Psoas muscle (tissue), 8 donors: ENCODE measurements around the gene CDRT4. TPM values are rescaled to one million over a fixed set of nuclear protein-coding genes. Genes with fewer than 3 reads are reported as not detected.
"Not testable (repeated sequence)": the region's sequence is repeated elsewhere in the genome, so short reads cannot be mapped to it uniquely, and the experiment has no call there.

Source experiments
- ATAC-seq, 4 donors: fragments of 200-7000 bp; cut with Tn5 transposase; one replicate each; pipeline ENCODE4 v1.9.1; 2020; ENCODE audit warnings: moderate library complexity in 3 of 4, mild to moderate bottlenecking in 2 of 4
- DNase-seq, 2 donors: peaks; one replicate each; pipeline ENCODE4 v3.0.0-alpha.2; 2020
- H3K27ac ChIP-seq: fragments of 200-600 bp; one replicate; pipeline ENCODE4 v1.8.0; 2022
- H3K27me3 ChIP-seq, 3 donors: fragments of 200-600 bp in 1 of 3; one replicate each; pipeline versions ENCODE4 v1.6.1 to v1.8.0; 2013 to 2022; ENCODE audit warnings: low read length in 2 of 3, mild to moderate bottlenecking in 2 of 3, moderate library complexity in 1 of 3; ENCODE audit not compliant: insufficient read depth in 3 of 3
- H3K36me3 ChIP-seq, 2 donors: fragments of 200-600 bp in 1 of 2; one replicate each; pipeline versions ENCODE4 v1.6.1 to v1.8.0; 2013 to 2022; ENCODE audit warnings: low read depth in 1 of 2, mild to moderate bottlenecking in 1 of 2, moderate library complexity in 1 of 2; ENCODE audit not compliant: insufficient read depth in 1 of 2
- H3K4me1 ChIP-seq: fragments of 200-600 bp; one replicate; pipeline ENCODE4 v1.8.0; 2022
- H3K4me3 ChIP-seq: fragments of 200-600 bp; one replicate; pipeline ENCODE4 v1.8.0; 2022; ENCODE audit warnings: mild to moderate bottlenecking
- H3K9me3 ChIP-seq: fragments of 200-600 bp; one replicate; pipeline ENCODE4 v1.8.0; 2022
- WGBS, 3 donors: extraction: QIAGEN DNeasy Blood & Tissue Kit; methylation state at CpG; one replicate each; pipeline versions ENCODE4 v1.1.6 to v1.1.7; 2013; 5-methylcytosine and 5-hydroxymethylcytosine counted together
- intact Hi-C, 2 donors: fragments of 100-400 bp; cut with DNase I; formaldehyde crosslinking; loops; one replicate each; pipeline versions ENCODE4 v1.11.0 to v1.14.2; 2022
- polyA plus RNA-seq, 3 donors: library from polyadenylated mRNA; stranded (reverse); fragments of 200-250 nt; gene quantifications; one replicate each; pipeline ENCODE4 v1.2.3, GENCODE V29; 2013
- total RNA-seq, 4 donors: library from RNA; stranded (reverse); fragmentation: NEBNext Ultra II Directional in 2 of 4; extraction: Animal tissue kit (Norgen Biotek cat#: 25700) in 2 of 4; gene quantifications; one replicate each; pipeline versions ENCODE4 v1.2.1 to v1.2.4, GENCODE V29; 2021 to 2023
- TF ChIP-seq, protein P1 (sequence below): fragments of 200-600 bp; IDR thresholded peaks from one replicate; pipeline ENCODE4 v1.8.0; 2022; ENCODE audit warnings: antibody characterized with exemption
- donor health status: healthy with polysubstance abuse.
- donor health status: DM: no; HTN: no; CAD: no; lungs with moderate emphysema.
- donor health status: Bipolar disorder and iron deficiency.
- donor health status: healthy.
- donor health status: DM: yes; HTN: yes; CAD: no.
- donor health status: DM: no; HTN: no; CAD: no.
- donor health status: DM: no; HTN: no; CAD: no.
- donor health status: DM: yes; HTN: yes; CAD: no.

Gene CDRT4
- total and polyA plus RNA-seq, 7 donors = 0.29 to 2.0 (median 0.73) TPM; not detected in 1

DNA sequence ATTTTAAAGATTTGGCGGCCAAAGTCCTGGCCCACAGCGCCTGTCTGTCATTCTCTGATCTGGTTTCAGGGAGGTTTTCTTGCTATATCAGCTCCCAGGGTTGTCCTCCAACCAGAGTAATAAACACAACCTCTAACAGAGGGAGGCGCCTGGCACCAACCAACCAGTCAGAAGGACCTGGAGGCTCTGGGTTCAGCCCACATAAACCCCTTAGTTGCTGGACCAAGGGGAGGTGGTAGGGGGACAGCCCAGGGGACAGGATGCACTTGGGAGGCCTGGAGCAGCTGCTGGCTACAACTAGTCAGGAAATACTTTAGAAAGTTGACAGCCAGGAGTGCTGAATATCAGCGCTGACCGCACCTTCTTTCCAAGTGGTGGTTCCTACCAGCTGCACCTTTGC lies 41.7 kb upstream of the CDRT4 start:
- TF ChIP-seq, protein P1, sequence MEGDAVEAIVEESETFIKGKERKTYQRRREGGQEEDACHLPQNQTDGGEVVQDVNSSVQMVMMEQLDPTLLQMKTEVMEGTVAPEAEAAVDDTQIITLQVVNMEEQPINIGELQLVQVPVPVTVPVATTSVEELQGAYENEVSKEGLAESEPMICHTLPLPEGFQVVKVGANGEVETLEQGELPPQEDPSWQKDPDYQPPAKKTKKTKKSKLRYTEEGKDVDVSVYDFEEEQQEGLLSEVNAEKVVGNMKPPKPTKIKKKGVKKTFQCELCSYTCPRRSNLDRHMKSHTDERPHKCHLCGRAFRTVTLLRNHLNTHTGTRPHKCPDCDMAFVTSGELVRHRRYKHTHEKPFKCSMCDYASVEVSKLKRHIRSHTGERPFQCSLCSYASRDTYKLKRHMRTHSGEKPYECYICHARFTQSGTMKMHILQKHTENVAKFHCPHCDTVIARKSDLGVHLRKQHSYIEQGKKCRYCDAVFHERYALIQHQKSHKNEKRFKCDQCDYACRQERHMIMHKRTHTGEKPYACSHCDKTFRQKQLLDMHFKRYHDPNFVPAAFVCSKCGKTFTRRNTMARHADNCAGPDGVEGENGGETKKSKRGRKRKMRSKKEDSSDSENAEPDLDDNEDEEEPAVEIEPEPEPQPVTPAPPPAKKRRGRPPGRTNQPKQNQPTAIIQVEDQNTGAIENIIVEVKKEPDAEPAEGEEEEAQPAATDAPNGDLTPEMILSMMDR = no peak
- Histone ChIP-seq H3K9me3 (no peaks in the 10 kb centered on the region), H3K4me1 (peaks cover 16% of the 10 kb centered on the region), H3K4me3 (no peak overlapping the region), H3K27ac (peak overlapping the region; percentile 48), H3K27me3 (no peaks in the 10 kb centered on the region), H3K36me3 (no peaks in the 10 kb centered on the region)
- ATAC-seq = peak; percentile 40 to 60 (median 50)
- DNase-seq = no peak
- intact Hi-C loops = no loop called here
- WGBS, 3 donors = 65 to 86% (median 81%) methylated on average over 5 of the region's 5 CpGs

DNA sequence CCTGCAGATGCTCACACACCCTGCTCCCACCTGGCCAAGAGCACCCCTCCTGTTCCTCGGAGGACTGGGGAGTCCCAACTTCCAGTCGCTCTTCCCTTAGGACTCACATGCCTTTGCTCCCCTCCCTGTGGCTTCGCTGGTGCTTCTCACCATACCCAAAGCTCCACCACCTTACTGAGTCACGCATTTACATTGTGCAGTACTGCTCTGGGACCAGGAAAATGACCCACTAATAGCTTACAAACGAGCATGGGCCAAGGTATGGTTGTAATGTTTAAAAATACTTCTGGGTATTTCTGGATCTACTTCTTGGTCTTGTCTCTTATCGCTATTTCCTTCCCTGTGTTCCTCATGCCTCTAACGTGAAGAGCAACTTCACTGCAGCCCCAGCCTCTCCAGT lies 41.0 kb upstream of the CDRT4 start:
- H3K4me1 ChIP-seq = peaks cover 16% of the 10 kb centered on the region
- DNase-seq (no peak), ATAC-seq (peak; percentile 43 to 87 (median 87))
- TF ChIP-seq, protein P1 = no peak
- no peaks in the 10 kb centered on the region for H3K9me3 ChIP-seq
- peak overlapping the region; percentile 48 for H3K27ac ChIP-seq
- H3K36me3 ChIP-seq = no peaks in the 10 kb centered on the region
- intact Hi-C loops = no loop called here
- no peaks in the 10 kb centered on the region for H3K27me3 ChIP-seq
- H3K4me3 ChIP-seq = no peak overlapping the region
- WGBS, 3 donors = 33 to 56% (median 56%) methylated on average over 7 of the region's 7 CpGs

DNA sequence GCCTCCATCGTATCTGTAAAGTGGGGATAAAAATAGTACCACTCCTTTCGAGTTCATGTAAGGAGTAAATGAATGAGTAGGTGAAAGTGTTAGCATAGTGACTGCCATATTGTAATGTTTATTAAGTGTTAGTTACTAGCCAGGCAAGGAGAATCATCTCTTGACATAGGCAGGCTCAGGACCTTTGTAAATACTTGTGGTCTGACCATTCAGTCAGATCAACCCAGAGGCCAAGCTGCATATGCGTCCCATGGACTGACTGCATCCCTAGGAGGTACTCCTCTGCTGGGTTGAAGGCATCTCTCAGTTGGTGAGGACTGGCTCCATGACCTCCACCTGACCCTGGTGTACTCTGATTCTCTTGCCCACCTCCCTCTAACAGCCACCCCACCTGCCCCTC lies 40.5 kb upstream of the CDRT4 start:
- Histone ChIP-seq H3K36me3 (no peaks in the 10 kb centered on the region), H3K4me1 (peaks cover 19% of the 10 kb centered on the region), H3K4me3 (no peak overlapping the region), H3K27ac (peak overlapping the region; percentile 48), H3K27me3 (no peaks in the 10 kb centered on the region), H3K9me3 (no peaks in the 10 kb centered on the region)
- WGBS, 3 donors = 95 to 98% (median 96%) methylated on average over 3 of the region's 3 CpGs
- ATAC-seq (peak in 1 of 4 donors; percentile 10), DNase-seq (no peak)
- intact Hi-C loops = no loop called here
- TF ChIP-seq, protein P1 = no peak

DNA sequence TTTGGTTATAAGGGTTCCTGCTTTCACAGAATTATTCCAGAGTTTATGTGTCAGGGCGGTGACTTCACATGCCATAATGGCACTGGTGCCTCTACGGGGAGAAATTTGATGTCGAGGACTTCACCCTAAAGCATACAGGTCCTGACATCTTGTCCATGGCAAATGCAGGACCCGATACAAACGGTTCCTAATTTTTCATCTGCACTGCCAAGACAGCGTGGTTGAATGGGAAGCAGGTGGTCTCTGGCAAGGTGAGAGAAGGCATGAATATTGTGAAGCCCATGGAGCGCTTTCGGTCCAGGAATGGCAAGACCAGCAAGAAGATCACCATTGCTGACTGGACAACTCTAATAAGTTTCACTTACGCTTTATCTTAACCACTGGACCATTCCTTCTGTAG lies 39.6 kb upstream of the CDRT4 start:
- DNase-seq (no peak), ATAC-seq (no peak)
- Histone ChIP-seq H3K36me3 (no peaks in the 10 kb centered on the region), H3K4me1 (peaks cover 23% of the 10 kb centered on the region), H3K4me3 (no peak overlapping the region), H3K27me3 (no peaks in the 10 kb centered on the region), H3K27ac (no peak overlapping the region), H3K9me3 (no peaks in the 10 kb centered on the region)
- TF ChIP-seq, protein P1 = no peak
- 92 to 96% (median 93%) methylated on average over 9 of the region's 9 CpGs for WGBS, 3 donors
- intact Hi-C loops = no loop called here

DNA sequence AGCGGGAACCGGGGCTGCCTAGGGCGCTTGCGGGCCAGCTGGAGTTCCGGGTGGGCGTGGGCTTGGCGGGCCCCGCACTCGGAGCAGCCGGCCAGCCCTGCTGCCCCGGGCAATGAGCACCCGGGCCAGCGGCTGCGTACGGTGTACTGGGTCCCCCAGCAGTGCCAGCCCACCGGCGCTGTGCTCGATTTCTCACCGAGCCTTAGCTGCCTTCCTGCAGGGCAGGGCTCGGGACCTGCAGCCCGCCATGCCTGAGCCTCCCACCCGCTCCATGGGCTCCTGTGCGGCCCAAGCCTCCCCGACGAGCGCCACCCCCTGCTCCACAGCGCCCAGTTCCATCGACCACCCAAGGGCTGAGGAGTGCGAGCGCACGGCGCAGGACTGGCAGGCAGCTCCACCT lies 38.3 kb upstream of the CDRT4 start:
- ATAC-seq, H3K36me3 ChIP-seq, H3K9me3 ChIP-seq, DNase-seq, H3K27me3 ChIP-seq, H3K4me3 ChIP-seq, H3K27ac ChIP-seq, intact Hi-C loops: not testable (repeated sequence)
- H3K4me1 ChIP-seq = peaks cover 26% of the 10 kb centered on the region
- 94 to 96% (median 94%) methylated on average over 23 to 32 of the region's 32 CpGs for WGBS, 3 donors
